ENCODE measurements around the gene PTPRS. TPM values are rescaled to one million over a fixed set of nuclear protein-coding genes. Genes with fewer than 3 reads are reported as not detected.

PTPRS gene
- total and polyA plus RNA-seq, 2 of the 13 experiments (the other 11 are each of a cell fraction or from before 2014, with no cell fraction given): 32.7 to 43.9 TPM

DNA sequence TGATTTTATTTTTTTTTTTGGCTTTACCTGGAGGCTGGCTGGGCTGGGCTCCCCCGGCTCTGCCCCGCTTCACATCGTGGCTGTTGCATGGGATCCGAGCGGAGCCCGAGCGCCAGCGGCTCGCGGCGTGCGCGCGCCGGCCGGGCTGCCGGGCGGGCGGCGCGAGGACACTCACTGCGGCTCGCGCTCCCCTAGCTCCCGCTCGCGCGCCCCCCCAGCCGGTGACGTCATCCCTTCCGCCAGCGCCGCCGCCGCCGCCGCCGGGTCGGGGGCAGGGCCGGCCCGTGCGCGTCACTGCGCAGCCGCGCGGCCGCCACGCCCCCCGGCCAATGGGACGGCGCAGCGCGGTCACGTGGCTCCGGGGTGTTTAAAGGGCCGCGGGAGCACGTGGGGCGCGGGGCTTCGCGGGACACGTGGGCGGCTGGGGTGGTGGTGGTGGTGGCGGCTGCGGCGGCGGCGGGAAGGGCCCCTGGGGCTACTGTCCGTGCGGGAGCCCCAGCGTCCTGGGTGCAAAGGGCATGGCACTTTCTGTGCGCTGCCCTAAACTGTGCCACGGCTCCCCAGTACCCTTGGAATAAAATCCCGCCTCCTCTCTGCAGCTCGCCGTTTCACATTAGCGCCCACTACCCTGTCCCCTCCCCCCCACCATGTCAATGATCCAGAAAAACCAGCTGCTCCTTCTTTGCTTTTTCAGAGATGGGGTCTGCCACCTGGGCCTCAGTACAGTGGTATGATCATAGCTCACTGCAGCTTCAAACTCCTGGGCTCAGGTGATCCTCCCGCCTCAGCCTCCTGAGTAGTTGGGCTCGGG is at the start of gene PTPRS (continued):
- TF ChIP-seq, protein P1, sequence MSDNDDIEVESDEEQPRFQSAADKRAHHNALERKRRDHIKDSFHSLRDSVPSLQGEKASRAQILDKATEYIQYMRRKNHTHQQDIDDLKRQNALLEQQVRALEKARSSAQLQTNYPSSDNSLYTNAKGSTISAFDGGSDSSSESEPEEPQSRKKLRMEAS (IDR thresholded peaks at IDR 0.05): peak; percentile 100
- TF ChIP-seq JDP2 (CRISPR knock-in tag; IDR thresholded peaks at IDR 0.05; ENCODE audit: borderline replicate concordance) (peak; percentile 98), ARNTL (CRISPR knock-in tag; IDR thresholded peaks at IDR 0.05) (peak; percentile 94), ZNF569 (CRISPR knock-in tag; IDR thresholded peaks at IDR 0.05; ENCODE audit: borderline replicate concordance) (peak; percentile 84; the same call in 1 of the 2 replicates), ZNF232 (CRISPR knock-in tag; IDR thresholded peaks at IDR 0.05; ENCODE audit: borderline replicate concordance) (peak; percentile 99), ZNF343 (CRISPR knock-in tag; IDR thresholded peaks at IDR 0.05) (peak; percentile 99), MEIS2 (CRISPR knock-in tag; IDR thresholded peaks at IDR 0.05) (peak; percentile 98), PHF21A (CRISPR knock-in tag; IDR thresholded peaks at IDR 0.05) (no peak), ZNF598 (CRISPR knock-in tag; IDR thresholded peaks at IDR 0.05; ENCODE audit: borderline replicate concordance) (peak; percentile 88), ZNF260 (CRISPR knock-in tag; IDR thresholded peaks at IDR 0.05; ENCODE audit: borderline replicate concordance, low read depth) (no peak), RBFOX2 (IDR thresholded peaks at IDR 0.05; ENCODE audit: low read depth, low read length) (peak; percentile 43; the same call in 1 of the 2 replicates), JUND (CRISPR knock-in tag; IDR thresholded peaks at IDR 0.05) (no peak; the same call in 1 of the 2 replicates), TBX2 (CRISPR knock-in tag; IDR thresholded peaks at IDR 0.05; ENCODE audit: borderline replicate concordance) (peak; percentile 96), BHLHE40 (IDR thresholded peaks at IDR 0.05; ENCODE audit: low read length) (peak; percentile 77), ZNF772 (CRISPR knock-in tag; IDR thresholded peaks at IDR 0.05) (peak; percentile 98), MLLT10 (CRISPR knock-in tag; IDR thresholded peaks at IDR 0.05) (no peak)
- TF ChIP-seq, protein P2, sequence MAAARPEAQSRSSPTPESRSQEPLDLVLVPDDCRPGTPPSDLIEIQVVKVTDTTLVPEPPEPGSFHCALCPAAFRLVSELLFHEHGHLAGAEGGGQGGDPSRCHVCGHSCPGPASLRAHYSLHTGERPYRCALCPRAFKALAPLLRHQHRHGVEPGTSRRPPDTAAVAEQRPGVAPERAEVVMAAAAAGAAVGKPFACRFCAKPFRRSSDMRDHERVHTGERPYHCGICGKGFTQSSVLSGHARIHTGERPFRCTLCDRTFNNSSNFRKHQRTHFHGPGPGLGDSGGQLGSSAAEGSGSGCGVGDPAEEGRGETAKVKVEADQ (CRISPR knock-in tag; IDR thresholded peaks at IDR 0.05; ENCODE audit: borderline replicate concordance): peak; percentile 98
- TF ChIP-seq, protein P3, sequence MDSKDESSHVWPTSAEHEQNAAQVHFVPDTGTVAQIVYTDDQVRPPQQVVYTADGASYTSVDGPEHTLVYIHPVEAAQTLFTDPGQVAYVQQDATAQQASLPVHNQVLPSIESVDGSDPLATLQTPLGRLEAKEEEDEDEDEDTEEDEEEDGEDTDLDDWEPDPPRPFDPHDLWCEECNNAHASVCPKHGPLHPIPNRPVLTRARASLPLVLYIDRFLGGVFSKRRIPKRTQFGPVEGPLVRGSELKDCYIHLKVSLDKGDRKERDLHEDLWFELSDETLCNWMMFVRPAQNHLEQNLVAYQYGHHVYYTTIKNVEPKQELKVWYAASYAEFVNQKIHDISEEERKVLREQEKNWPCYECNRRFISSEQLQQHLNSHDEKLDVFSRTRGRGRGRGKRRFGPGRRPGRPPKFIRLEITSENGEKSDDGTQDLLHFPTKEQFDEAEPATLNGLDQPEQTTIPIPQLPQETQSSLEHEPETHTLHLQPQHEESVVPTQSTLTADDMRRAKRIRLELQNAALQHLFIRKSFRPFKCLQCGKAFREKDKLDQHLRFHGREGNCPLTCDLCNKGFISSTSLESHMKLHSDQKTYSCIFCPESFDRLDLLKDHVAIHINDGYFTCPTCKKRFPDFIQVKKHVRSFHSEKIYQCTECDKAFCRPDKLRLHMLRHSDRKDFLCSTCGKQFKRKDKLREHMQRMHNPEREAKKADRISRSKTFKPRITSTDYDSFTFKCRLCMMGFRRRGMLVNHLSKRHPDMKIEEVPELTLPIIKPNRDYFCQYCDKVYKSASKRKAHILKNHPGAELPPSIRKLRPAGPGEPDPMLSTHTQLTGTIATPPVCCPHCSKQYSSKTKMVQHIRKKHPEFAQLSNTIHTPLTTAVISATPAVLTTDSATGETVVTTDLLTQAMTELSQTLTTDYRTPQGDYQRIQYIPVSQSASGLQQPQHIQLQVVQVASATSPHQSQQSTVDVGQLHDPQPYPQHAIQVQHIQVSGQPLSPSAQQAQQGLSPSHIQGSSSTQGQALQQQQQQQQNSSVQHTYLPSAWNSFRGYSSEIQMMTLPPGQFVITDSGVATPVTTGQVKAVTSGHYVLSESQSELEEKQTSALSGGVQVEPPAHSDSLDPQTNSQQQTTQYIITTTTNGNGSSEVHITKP (CRISPR knock-in tag; IDR thresholded peaks at IDR 0.05; ENCODE audit: low read depth): no peak
- TF ChIP-seq, protein P4, sequence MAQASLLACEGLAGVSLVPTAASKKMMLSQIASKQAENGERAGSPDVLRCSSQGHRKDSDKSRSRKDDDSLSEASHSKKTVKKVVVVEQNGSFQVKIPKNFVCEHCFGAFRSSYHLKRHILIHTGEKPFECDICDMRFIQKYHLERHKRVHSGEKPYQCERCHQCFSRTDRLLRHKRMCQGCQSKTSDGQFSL (CRISPR knock-in tag; IDR thresholded peaks at IDR 0.05): peak; percentile 86
- TF ChIP-seq, protein P5, sequence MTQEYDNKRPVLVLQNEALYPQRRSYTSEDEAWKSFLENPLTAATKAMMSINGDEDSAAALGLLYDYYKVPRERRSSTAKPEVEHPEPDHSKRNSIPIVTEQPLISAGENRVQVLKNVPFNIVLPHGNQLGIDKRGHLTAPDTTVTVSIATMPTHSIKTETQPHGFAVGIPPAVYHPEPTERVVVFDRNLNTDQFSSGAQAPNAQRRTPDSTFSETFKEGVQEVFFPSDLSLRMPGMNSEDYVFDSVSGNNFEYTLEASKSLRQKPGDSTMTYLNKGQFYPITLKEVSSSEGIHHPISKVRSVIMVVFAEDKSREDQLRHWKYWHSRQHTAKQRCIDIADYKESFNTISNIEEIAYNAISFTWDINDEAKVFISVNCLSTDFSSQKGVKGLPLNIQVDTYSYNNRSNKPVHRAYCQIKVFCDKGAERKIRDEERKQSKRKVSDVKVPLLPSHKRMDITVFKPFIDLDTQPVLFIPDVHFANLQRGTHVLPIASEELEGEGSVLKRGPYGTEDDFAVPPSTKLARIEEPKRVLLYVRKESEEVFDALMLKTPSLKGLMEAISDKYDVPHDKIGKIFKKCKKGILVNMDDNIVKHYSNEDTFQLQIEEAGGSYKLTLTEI (CRISPR knock-in tag; conservative IDR thresholded peaks at IDR 0.05): peak; percentile 51; the same call in 1 of the 2 replicates
- TF ChIP-seq, protein P6, sequence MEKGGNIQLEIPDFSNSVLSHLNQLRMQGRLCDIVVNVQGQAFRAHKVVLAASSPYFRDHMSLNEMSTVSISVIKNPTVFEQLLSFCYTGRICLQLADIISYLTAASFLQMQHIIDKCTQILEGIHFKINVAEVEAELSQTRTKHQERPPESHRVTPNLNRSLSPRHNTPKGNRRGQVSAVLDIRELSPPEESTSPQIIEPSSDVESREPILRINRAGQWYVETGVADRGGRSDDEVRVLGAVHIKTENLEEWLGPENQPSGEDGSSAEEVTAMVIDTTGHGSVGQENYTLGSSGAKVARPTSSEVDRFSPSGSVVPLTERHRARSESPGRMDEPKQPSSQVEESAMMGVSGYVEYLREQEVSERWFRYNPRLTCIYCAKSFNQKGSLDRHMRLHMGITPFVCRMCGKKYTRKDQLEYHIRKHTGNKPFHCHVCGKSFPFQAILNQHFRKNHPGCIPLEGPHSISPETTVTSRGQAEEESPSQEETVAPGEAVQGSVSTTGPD (CRISPR knock-in tag; IDR thresholded peaks at IDR 0.05): no peak

All from HepG2 (cell line).